Muscle layer of duodenum (tissue), 2 donors: Measurements from ENCODE around the gene SH3PXD2A.

Experiments
- H3K27ac ChIP-seq: one replicate; pipeline ENCODE4 v1.7.0; 2013; ENCODE audit warnings: mild to moderate bottlenecking, low read length
- H3K27me3 ChIP-seq: one replicate; pipeline ENCODE4 v1.7.0; 2013; ENCODE audit warnings: low read depth, mild to moderate bottlenecking, control low read depth, low read length
- H3K36me3 ChIP-seq, 2 donors: one replicate each; pipeline ENCODE4 v1.7.0; 2013; ENCODE audit warnings: low read length in 2 of 2, control low read depth in 1 of 2, mild to moderate bottlenecking in 1 of 2; ENCODE audit not compliant: insufficient read depth in 2 of 2, control insufficient read depth in 1 of 2
- H3K4me1 ChIP-seq, 2 donors: one replicate each; pipeline ENCODE4 v1.7.0; 2013; ENCODE audit warnings: low read length in 2 of 2, mild to moderate bottlenecking in 2 of 2, control low read depth in 1 of 2, moderate library complexity in 1 of 2; ENCODE audit not compliant: insufficient read depth in 2 of 2, control insufficient read depth in 1 of 2
- H3K4me3 ChIP-seq, 2 donors: one replicate each; pipeline ENCODE4 v1.7.0; 2013; ENCODE audit warnings: low read length in 2 of 2, low read depth in 1 of 2, mild to moderate bottlenecking in 1 of 2
- H3K9me3 ChIP-seq, 2 donors: one replicate each; pipeline ENCODE4 v1.7.0; 2013; ENCODE audit warnings: low read length in 2 of 2, control low read depth in 1 of 2, mild to moderate bottlenecking in 1 of 2; ENCODE audit not compliant: control insufficient read depth in 1 of 2
- donor health status: healthy.

SH3PXD2A gene

DNA sequence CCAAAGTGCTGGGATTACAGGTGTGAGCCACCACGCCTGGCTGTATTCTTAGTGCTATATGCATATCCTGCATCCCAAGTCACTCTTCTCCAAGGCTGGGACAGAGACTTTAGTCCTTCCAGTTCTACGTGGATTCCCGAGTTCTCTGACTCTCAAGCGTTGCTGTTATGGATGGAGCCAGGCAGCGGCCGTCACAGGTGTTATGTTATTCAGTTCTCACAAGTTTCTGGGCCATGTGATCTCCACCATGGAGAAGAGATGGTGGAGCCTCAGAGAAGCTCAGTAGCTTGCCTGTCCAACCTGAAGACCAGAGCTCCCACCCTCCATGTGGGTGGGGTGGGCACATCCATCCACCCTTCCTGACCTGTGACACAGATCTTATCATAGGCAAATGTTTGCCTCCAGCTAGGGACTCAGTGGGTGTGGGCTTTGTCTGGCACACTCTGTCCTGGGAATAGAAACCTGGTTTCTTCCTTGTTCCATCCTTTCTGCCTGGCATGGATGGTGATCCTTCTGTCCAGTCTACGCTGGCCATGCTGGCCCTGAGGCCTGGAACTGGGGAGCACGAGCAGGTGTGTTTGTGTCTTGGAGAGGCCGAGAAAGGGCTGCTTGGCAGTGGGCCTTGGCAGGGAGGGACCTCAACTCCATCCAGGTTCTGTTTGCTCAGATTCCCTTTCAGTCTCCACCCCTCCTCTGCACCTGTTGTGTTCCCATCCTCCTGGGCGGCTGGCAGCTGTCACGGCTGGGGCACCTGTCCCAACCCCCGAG lies 306.6 kb downstream of the SH3PXD2A start:
- no peak overlapping the region for H3K4me3 ChIP-seq
- peaks cover 0 to under 1% of the 10 kb centered on the region in 2 donors for H3K4me1 ChIP-seq
- no peak overlapping the region for H3K27ac ChIP-seq
- no peaks in the 10 kb centered on the region for H3K9me3 ChIP-seq
- H3K36me3 ChIP-seq = no peaks in the 10 kb centered on the region
- no peaks in the 10 kb centered on the region for H3K27me3 ChIP-seq

DNA sequence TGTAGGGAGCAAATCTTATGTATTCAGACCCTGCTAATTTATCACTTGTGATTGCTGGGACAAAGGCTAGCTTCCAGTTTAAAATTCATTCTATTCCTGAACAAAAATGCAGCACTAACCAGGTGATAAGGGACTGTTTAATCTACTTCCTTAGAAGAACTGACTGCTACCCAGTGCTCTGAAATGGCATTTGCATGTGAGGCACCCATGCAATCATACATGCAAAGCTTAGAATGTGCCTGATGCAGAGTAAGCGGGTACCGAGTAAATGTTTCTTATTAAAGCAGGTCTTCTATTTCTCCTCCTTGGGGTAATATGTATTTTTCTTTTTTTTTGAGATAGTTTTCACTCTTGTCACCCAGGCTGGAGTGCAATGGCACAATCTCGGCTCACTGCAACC lies 307.4 kb downstream of the SH3PXD2A start:
- Histone ChIP-seq H3K27me3 (no peaks in the 10 kb centered on the region), H3K27ac (no peak overlapping the region), H3K9me3 (no peaks in the 10 kb centered on the region), H3K4me3 (no peak overlapping the region), H3K4me1 (peaks cover 5 to 8% of the 10 kb centered on the region in 2 donors), H3K36me3 (no peaks in the 10 kb centered on the region)

DNA sequence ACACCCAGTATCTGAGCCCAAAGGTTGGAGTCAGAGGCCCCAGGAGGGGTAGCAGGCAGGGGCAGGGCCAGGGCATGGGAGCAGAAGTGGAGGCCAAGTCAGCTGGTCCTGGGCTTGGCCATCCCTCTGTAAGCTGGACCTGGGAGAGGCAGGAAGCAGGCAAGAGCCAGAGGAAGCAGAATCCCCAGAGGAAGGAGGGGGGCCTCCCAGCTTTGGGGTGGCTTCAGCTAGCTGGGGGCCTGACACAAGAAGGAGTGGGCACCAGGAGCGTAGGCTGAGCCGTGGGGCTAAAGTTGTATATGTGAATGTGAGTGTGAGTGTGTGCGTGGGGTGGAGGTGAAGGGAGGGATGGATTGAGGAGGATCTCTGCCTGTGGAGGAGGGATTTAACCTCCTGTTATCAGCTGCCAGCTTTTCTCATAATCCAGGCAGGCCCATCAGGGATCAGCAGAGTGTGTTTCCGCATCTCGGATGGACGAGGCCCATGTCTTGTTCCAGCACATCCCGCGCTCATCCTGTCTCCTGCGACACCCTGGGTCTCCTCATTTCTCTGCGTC lies 307.9 kb downstream of the SH3PXD2A start:
- H3K27me3 ChIP-seq = no peaks in the 10 kb centered on the region
- peaks cover 6 to 13% of the 10 kb centered on the region in 2 donors for H3K4me1 ChIP-seq
- no peaks in the 10 kb centered on the region for H3K36me3 ChIP-seq
- H3K4me3 ChIP-seq = no peak overlapping the region
- no peak overlapping the region for H3K27ac ChIP-seq
- H3K9me3 ChIP-seq = no peaks in the 10 kb centered on the region

DNA sequence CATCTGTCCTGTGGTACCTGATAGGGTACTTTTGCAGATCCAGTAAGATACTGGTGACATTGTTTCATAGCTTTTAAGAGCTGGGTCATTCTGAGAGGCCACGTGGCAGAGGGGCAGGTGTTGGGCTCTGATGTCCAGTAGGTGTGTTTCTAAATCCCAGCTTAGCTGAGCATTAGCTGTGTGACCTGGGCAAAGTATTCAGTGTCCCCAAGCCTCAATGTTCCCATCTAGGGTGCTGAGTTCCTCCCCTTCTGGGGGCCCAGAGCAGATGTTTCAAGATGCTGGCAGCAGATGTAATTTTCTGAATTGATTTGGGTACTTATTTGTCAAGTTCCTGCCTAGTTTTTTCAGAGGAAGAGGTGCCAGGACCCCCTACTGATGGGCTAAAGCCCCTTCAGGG lies 309.0 kb downstream of the SH3PXD2A start:
- H3K36me3 ChIP-seq = no peaks in the 10 kb centered on the region
- H3K27ac ChIP-seq = no peak overlapping the region
- H3K4me3 ChIP-seq = no peak overlapping the region
- peaks cover 6 to 14% of the 10 kb centered on the region in 2 donors for H3K4me1 ChIP-seq
- no peaks in the 10 kb centered on the region for H3K9me3 ChIP-seq
- no peaks in the 10 kb centered on the region for H3K27me3 ChIP-seq

DNA sequence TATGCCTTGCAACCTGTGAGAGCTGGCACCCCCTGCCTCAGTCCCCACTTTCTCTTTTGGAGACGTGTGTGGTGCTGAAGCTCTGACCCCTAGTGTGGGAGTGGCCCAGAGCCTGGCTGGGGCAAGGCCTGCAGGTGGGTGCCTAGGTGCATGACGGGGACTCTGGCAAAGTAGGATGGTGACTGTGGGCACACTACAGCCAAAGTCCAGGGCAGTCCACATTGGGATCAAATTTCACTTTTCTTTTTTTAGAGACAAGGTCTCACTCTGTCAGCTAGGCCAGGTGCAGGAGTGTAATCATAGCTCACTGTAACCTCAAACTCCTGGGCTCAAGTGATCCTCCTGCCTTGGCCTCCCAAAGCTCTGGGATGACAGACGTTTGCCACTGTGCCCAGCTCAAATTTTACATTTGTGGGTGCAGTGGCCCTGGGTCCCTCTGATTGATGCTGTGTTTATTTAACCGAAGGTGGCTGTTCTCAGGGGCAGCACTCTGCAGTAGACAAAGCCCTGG lies 309.6 kb downstream of the SH3PXD2A start:
- no peaks in the 10 kb centered on the region for H3K9me3 ChIP-seq
- peaks cover 6 to 14% of the 10 kb centered on the region in 2 donors for H3K4me1 ChIP-seq
- H3K4me3 ChIP-seq = no peak overlapping the region
- H3K36me3 ChIP-seq = no peaks in the 10 kb centered on the region
- no peak overlapping the region for H3K27ac ChIP-seq
- H3K27me3 ChIP-seq = no peaks in the 10 kb centered on the region

DNA sequence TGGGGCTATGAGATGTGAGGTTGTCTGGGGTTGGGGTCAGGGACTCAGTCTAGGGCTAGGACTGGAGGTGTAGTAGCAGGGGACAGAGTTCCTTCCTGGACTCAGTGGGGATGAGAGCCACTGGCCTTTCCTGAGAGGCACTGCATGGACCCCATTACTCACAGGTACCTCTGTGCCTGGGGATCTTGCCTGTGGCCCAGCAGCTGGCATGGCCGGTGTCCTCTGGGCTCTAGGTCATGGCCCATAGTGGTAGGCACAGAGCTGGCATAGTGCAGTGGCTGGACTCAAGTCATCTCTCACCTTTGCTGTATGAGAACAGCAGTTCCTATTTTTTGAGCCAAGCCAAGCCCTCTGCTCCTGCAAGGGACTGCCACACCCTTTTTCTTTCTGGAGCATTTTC lies 310.0 kb downstream of the SH3PXD2A start:
- H3K4me1 ChIP-seq = peaks cover 6 to 14% of the 10 kb centered on the region in 2 donors
- no peaks in the 10 kb centered on the region for H3K9me3 ChIP-seq
- no peak overlapping the region for H3K27ac ChIP-seq
- no peak overlapping the region for H3K4me3 ChIP-seq
- no peaks in the 10 kb centered on the region for H3K27me3 ChIP-seq
- H3K36me3 ChIP-seq = no peaks in the 10 kb centered on the region

DNA sequence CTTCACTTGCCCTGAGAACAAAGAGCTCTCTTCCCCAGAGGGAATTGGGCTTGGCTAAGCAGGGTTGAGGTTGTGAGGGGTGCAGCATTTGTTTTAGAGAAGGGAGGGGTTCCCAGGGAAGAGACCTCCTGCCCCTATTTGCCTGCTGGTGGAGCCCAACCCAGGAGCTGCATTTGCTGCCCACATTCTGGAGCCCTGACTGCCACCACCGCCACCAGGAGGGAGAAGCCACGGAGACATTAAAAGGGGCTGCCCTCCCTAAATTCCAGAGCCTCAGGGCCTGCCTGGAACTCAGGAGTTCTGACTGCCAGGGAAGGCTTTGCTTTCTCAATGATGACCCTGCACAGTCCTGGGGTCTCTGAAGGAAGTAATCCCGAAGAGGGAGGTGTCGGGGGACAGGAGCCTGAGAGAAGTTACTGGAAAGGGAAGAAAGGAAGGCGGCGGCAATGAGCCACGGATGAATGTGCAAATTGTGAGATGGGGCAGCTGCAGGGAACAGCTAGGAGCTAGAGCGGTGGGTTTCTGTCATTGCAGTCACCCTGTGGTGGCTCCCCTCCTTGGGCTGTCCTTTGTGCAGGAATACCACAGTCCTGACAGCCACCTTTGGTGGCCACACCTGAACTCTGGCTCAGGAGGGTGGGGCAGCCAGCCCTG lies 310.6 kb downstream of the SH3PXD2A start:
- no peaks in the 10 kb centered on the region for H3K9me3 ChIP-seq
- H3K27ac ChIP-seq = no peak overlapping the region
- H3K36me3 ChIP-seq = no peaks in the 10 kb centered on the region
- H3K4me3 ChIP-seq = no peak overlapping the region
- H3K27me3 ChIP-seq = no peaks in the 10 kb centered on the region
- H3K4me1 ChIP-seq = peaks cover 6 to 14% of the 10 kb centered on the region in 2 donors
